Stimulated activated CD4-positive, alpha-beta T cell treated with anti-CD3 and anti-CD28 coated beads, Interleukin-1b, Interleukin-23, amount 100 ng/mL, for 1 hour (primary cell): ENCODE results near the gene FSIP2.
"Not testable (repeated sequence)": the region's sequence is repeated elsewhere in the genome, so short reads cannot be mapped to it uniquely, and the experiment has no call there.

Experiments
- DNase-seq, 2 donors: peaks; one replicate each; pipeline ENCODE4 v3.0.0-alpha.2; 2020; ENCODE audit warnings: low read depth in 2 of 2

FSIP2 gene

GRCh38 chr2:185802926-185803325 lies 64.3 kb downstream of the FSIP2 start:
- no peak for DNase-seq

GRCh38 chr2:185806783-185807182 lies 68.2 kb downstream of the FSIP2 start:
- no peak for DNase-seq

GRCh38 chr2:185807351-185807750 lies 68.7 kb downstream of the FSIP2 start:
- no peak for DNase-seq

- DNase-seq, result no peak
These were observed 73.0 kb downstream of the FSIP2 start for GRCh38 chr2:185811580-185811979.

GRCh38 chr2:185813707-185814106 lies 75.1 kb downstream of the FSIP2 start:
- DNase-seq, result no peak

DNA sequence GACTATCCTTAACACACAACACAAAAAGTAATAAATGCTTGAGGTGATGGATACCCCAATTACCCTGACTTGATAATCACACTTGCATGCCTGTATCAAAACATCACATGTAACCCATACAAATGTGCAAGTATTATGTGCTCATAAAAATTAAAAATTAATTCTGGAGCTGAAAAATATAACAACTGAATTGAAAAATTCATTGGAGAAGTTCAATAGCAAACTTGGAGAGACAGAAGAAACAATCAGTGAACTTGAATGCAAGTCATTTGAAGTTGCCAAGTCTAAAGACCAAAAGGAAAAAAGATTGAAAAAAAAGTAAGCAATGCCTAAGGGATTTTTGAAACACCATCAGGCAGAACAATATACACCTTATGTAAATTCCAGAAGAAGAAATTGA lies 79.4 kb downstream of the FSIP2 start:
- DNase-seq, result no peak

DNA sequence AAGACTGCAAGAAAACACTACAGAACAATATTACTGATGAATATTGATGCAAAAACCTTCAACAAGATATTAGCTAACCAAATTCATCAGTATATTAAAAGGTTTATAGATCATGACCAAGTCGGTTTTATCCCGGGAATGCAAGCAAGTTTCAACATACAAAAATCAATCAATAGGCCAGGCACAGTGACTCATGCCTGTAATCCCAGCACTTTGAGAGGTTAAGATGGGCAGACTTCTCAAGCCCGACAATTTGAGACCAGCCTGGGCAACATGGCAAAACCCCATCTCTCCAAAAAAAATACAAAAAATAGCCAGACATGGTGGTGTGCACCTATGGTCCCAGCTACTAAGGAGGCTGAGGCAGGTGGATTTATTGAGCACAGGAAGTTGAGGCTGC lies 82.9 kb downstream of the FSIP2 start:
- DNase-seq, result no peak

GRCh38 chr2:185823773-185824172 lies 85.2 kb downstream of the FSIP2 start:
- DNase-seq, result no peak

DNA sequence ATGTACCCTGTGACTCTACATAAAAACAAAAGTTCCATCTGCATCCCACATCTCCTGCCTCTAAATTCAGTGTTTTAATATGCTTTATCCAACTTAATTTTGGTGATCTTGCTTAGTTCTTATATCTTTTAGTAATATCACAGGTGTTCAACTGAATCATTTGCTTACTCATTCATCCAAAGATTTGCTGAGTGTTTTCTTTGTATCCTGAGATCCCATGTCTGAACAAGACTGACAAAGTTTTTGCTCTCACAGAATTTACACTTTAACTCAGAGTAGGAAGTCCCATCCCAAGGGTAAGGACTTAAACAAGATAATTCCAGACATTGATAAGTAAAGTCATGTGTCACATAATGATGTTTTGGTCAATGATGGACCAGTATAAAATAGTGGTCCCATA lies 87.0 kb downstream of the FSIP2 start:
- no peak for DNase-seq

DNA sequence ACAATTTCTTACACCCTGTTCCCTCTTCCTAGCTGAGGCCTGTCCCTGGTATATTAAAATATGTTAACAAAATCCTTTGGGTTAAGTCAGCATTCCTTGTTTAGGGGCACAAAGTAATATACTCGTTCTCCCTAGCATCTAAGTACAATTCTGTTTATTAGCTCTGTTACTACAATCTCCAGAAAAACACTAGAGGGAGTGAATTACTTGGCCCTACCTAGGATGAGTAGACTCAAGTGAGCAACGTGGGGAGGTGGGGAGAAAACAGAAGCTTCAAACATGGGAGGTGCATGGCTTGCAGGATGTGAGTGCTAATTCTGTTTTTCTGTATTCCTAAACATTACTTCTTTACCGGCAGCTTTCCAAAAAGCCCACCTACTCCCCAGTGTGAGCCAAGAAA lies 89.7 kb downstream of the FSIP2 start:
- no peak for DNase-seq

- no peak for DNase-seq
These were observed 95.3 kb downstream of the FSIP2 start for GRCh38 chr2:185833864-185834263.

DNA sequence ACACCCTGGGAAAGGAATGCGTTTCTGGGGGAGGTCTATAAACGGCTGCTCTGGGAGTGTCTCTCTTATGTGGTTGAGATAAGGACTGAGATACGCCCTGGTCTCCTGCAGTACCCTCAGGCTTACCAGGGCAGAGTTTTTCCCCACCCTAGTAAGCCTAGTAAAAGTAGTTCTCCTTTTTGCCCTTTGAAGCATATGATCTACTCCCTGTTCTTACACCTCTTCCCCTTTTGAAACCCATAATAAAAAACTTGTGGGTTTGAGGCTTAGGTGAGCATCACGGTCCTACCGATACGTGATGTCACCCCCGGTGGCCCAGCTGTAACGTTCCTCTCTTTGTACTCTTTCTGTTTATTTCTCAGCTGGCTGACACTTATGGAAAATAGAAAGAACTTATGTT lies 97.4 kb downstream of the FSIP2 start:
- no peak for DNase-seq

DNA sequence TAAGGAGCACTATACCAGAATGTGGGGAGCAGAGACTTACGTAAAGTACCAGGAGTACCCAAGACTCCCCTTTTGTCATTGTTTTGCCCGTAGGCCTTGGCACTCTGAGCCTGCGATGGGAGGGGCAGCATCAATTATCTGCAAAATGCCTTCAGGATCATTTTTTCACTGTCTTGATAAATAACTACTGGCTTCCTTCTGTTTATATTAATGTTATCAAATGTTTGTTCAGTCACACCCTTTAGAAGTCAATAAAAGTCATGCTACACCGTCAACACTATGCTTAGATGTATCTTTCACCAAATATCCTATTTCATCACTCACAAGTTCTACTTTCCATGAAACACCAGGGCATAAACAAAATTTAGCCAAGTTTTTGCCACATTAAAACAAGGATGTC lies 116.3 kb downstream of the FSIP2 start:
- DNase-seq, result no peak

DNA sequence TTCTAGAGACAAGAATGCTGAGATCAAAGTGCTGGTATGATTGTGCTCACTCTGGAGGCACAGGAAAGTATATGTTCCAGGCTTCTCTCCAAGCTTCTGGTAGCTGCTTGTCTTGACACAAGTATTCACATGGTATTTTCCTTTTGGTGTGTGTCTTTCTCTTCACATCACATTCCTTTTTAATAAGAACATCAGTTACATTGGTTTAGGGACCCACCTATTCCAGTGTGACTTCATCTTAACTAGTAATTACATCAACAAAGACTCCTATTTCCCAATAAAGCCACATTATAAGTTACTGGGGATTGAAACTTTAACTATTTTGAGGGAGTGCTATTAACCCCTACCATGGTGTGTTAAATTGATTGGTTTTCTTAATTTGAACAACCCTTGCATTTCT lies 119.1 kb downstream of the FSIP2 start:
- no peak for DNase-seq

DNA sequence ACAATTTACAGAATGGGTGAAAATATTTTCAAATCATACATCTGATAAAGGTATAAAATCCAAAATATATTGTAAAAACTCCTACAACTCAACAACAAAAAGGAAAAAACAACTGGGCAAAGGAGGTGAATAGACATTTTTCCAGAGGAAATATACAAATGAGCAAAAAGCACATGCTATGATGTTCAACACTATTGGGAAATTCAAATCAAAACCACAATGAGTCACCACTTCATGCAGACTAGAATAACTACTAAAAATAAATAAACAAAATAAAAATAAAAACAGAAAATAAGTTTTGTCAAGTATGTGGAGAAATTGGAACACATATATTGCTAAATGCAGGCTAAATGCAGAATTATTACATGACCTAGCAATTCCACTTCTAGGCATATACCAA lies 120.9 kb downstream of the FSIP2 start:
- no peak for DNase-seq

- DNase-seq, result no peak
These were observed 121.7 kb downstream of the FSIP2 start for GRCh38 chr2:185860321-185860720.

DNA sequence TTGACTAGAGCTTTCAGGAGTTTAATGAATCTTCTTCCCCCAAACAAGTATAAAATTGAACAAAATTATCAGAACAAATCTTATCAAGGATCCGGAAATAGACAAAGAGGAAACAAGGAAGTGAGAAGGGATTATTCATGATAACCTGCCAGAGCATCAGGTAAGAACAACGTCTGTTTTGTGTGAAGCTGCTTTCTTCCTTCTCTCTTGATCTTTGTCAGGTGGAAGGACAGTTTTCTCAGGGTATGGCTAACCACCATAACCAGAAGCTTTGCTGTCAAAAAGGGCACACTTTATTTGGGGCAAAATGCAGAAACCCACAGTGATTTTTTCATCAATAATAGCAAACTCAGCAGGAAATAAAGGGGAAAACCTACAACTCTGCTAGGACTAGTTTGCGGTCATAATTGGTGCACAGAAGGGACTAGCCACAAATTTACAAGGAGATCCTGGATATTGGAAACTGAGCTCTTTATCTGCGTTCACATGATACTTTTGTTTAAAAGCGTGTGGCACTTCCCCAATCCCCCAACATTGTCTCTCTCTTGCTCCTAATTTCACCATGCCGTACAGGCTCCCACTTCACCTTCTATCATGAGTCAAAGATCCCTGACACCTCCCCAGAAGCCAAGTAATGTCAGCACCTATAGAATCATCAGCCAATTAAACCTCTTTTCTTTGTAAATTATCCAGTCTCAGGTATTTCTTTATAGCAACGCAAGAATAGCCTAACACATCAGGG lies 124.2 kb downstream of the FSIP2 start:
- no peak for DNase-seq

DNA sequence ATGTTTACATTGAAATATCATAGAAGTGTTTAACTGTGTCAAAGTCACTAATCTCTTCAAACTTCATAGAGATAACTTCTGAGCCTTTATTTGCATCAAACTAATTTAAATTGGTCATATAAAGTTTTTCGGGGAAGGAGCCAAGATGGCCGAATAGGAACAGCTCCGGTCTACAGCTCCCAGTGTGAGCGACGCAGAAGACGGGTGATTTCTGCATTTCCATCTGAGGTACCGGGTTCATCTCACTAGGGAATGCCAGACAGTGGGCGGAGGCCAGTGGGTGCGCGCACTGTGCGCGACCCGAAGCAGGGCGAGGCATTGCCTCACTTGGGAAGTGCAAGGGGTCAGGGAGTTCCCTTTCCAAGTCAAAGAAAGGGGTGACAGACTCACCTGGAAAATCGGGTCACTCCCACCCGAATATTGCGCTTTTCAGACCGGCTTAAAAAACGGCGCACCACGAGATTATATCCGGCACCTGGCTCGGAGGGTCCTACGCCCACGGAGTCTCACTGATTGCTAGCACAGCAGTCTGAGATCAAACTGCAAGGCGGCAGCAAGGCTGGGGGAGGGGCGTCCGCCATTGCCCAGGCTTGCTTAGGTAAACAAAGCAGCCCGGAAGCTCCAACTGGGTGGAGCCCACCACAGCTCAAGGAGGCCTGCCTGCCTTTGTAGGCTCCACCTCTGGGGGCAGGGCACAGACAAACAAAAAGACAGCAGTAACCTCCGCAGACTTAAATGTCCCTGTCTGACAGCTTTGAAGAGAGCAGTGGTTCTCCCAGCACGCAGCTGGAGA lies 126.1 kb downstream of the FSIP2 start:
- DNase-seq, result not testable (repeated sequence)

DNA sequence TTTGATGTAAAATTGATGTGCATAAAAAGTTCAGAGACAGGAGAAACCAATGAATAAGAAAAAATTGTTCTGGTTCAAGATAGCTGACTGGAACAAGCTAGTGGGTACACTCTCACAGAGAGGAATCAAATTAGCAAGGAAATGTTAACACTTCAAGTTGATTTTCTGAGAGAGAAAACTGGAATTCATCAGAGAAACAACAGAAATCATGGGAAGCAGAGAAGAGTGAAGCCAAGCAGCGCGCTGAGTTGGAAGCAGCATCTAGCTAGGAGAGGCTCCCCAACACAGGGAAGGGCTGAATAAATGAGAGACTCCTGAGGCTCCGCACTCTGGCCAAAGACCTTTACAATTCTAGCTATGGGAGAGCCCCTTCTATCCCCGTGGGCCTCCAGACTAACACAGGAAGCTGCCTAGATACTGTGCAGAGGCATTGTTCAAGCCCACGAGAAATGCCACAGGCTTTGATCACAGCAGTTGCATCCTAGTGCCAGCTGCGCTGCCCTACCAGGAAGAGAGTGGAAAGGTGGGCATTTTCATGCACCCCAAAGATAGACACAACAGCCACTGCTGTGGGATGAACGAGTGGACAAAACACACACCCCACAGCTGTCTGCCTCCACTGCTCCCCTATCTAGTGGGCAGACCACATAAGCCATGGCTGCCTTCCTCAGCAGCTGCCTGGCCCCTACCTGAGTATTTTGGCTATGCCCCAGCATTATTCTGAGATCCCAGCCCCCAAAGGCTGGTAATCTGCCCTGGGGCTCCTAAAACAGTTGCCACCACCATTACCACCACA lies 136.7 kb downstream of the FSIP2 start:
- DNase-seq, result no peak

DNA sequence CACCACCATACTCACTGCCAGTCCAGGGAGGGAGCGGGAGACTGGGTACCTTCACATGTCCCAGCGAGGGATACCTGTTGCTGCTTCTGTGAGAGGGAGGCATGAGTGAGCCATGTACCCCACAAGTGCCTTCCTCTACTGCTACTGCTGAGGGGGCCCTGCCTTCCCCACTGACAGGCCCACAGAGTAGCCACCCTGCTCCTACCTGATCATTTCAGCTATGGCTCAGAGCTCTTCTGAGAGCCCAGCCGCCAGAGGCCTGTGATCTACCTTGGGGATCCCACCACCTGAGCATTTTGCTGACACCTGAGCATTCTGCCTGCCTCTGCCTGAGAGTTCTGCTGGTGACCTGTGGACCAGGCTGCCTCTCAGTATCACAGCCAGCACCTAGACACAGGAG lies 137.6 kb downstream of the FSIP2 start:
- DNase-seq, result no peak

DNA sequence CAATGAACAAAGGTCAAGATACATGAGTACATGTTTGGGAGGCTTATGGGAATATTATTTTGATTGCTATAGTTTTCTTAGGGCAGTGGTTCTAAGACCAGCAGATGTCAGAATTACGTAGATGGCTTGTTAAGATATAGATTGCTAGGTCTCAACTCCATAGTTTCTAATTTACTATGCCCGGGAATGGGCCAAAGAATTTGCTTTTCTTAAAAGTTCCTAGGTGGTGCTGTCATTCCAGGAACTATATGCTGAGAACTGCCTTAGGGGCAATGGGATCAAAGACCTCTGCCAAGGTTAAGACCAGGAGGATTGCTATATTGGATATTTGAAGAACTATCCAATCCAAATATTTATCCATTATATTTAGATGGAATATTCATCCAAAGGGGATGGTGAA lies 141.8 kb downstream of the FSIP2 start:
- DNase-seq, result no peak
